Activated CD4-positive, alpha-beta T cell treated with anti-CD3 and anti-CD28 coated beads for 36 hours (primary cell): ENCODE results near the gene CHCHD3. TPM values are rescaled to one million over a fixed set of nuclear protein-coding genes. Genes with fewer than 3 reads are reported as not detected.

Experiments
- ATAC-seq: fragments of 200-7000 bp; cut with Tn5 transposase; one replicate; pipeline ENCODE4 v1.10.0; 2021; ENCODE audit warnings: mild to moderate bottlenecking, moderate library complexity
- CTCF ChIA-PET: fragments of 350-600 bp; sonication (Branson Sonifier 250); formaldehyde crosslinking; loops from one replicate; lab custom pipeline; 2021; ENCODE audit warnings: antibody characterized with exemption; lab: Charles Lee
- POLR2A ChIA-PET: fragments of 350-600 bp; sonication (Branson Sonifier 250); formaldehyde crosslinking; loops from one replicate; lab custom pipeline; 2021; ENCODE audit warnings: antibody characterized with exemption, inconsistent platforms; lab: Charles Lee
- DNase-seq: peaks from one replicate; pipeline ENCODE4 v3.0.0-alpha.2; 2020
- H3K27ac Mint-ChIP-seq: one replicate; pipeline ENCODE4 v1.8.0; 2021; ENCODE audit warnings: mixed read lengths
- H3K27me3 Mint-ChIP-seq: one replicate; pipeline ENCODE4 v1.8.0; 2021; ENCODE audit warnings: mixed read lengths
- H3K36me3 Mint-ChIP-seq: one replicate; pipeline ENCODE4 v1.8.0; 2021; ENCODE audit warnings: low read depth, mixed read lengths
- H3K4me1 Mint-ChIP-seq: one replicate; pipeline ENCODE4 v1.8.0; 2021; ENCODE audit warnings: mixed read lengths
- H3K4me3 Mint-ChIP-seq: one replicate; pipeline ENCODE4 v1.8.0; 2021; ENCODE audit warnings: mild to moderate bottlenecking, moderate library complexity, mixed read lengths
- H3K9me3 Mint-ChIP-seq: one replicate; pipeline ENCODE4 v1.8.0; 2021; ENCODE audit warnings: low read depth, mixed read lengths
- intact Hi-C, 2 experiments: fragments of 100-400 bp; cut with DNase I in 1 of 2; cut with micrococcal nuclease in 1 of 2; formaldehyde crosslinking; loops; one replicate each; pipeline versions ENCODE4 v1.14.2 to v1.15.1; 2022 to 2024; cut with DNase I, micrococcal nuclease
- total RNA-seq, 2 experiments: library from RNA; stranded (reverse); gene quantifications; one replicate each; pipeline ENCODE4 v1.2.3, GENCODE V29; 2021

Gene CHCHD3
- total RNA-seq, 2 experiments from 2014 or later, result 63.0 to 71.9 TPM

DNA sequence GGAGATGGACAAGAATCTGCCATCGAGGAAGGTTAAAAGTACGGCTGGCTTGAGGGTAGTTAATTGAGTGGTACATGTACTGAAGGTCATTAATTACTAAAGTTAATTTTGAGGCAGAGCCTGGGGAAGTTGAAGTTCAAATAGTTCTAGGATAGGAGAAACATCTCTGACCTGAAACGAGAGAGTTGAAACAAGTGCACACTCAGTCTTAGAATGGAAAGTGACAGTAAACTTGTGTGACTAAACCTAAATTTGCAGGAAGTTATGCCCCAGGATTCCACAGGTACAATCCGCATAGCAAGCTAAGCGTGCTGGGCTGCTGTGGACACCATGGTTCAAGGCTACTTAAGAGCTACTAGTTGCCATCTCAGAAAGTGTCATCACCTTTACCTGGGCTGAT is 209.9 kb downstream of the CHCHD3 start:
- POLR2A ChIA-PET, result no interaction called here
- DNase-seq, result no peak
- intact Hi-C loops, result no loop called here
- CTCF ChIA-PET, result no interaction called here
- no peaks in the 10 kb centered on the region for H3K9me3 Mint-ChIP-seq
- peaks cover 12% of the 10 kb centered on the region for H3K4me1 Mint-ChIP-seq
- H3K27me3 Mint-ChIP-seq, result no peaks in the 10 kb centered on the region
- no peak for ATAC-seq
- no peak overlapping the region for H3K4me3 Mint-ChIP-seq
- H3K27ac Mint-ChIP-seq, result no peak overlapping the region
- H3K36me3 Mint-ChIP-seq, result peaks cover 13% of the 10 kb centered on the region

- intact Hi-C loops, result no loop called here
- no peak overlapping the region for H3K4me3 Mint-ChIP-seq
- CTCF ChIA-PET, result no interaction called here
- DNase-seq (no peak), ATAC-seq (no peak)
- peaks cover 12% of the 10 kb centered on the region for H3K4me1 Mint-ChIP-seq
- H3K9me3 Mint-ChIP-seq, result no peaks in the 10 kb centered on the region
- H3K27me3 Mint-ChIP-seq, result no peaks in the 10 kb centered on the region
- POLR2A ChIA-PET, result no interaction called here
- peaks cover 13% of the 10 kb centered on the region for H3K36me3 Mint-ChIP-seq
- H3K27ac Mint-ChIP-seq, result no peak overlapping the region
Measured at GRCh38 chr7:132871419-132871818, 210.5 kb downstream of the CHCHD3 start.

DNA sequence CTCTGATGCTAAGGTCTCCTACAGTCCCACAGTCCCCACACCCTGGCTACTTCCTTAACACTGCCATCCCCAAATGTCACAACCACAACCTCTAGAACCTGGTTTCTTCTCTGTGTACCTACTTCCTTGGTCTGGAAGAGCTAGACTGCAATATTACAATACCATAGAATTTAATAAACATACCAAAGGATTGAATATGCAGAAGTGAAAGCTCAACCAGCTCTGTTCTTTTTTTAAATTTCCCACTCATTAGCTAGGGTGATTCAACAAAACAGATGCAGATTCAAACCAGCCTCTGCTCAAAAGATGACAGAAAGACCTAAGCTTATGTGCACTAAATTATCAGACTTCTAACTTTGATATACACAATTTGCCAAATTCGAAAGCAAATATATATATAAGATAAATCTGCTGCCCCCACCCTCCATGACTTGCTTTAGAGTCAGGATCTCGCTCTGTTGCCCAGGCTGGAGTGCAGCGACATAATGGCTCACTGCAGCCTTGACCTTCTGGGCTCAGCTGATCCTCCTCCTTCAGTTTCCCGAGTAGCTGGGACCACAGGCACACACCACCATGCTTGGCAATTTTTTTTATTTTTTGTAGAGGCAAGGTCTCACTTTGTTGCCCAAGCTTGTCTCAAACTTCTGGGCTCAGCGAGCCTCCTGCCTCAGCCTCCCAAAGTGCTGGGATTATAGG is 212.6 kb downstream of the CHCHD3 start:
- no peaks in the 10 kb centered on the region for H3K27me3 Mint-ChIP-seq

GRCh38 chr7:132866551-132866950 is 215.3 kb downstream of the CHCHD3 start:
- intact Hi-C loops, result no loop called here
- Mint-ChIP-seq H3K9me3 (peaks cover 4% of the 10 kb centered on the region), H3K27me3 (no peaks in the 10 kb centered on the region), H3K4me1 (peaks cover 3% of the 10 kb centered on the region), H3K4me3 (no peak overlapping the region), H3K36me3 (peaks cover 21% of the 10 kb centered on the region), H3K27ac (no peak overlapping the region)
- POLR2A ChIA-PET, result no interaction called here
- ATAC-seq (no peak), DNase-seq (no peak)
- CTCF ChIA-PET, result no interaction called here

More for the DNA sequence above, 212.6 kb downstream of the CHCHD3 start:
- no peak for ATAC-seq
- peaks cover 14% of the 10 kb centered on the region for H3K36me3 Mint-ChIP-seq
- no peak overlapping the region for H3K27ac Mint-ChIP-seq
- POLR2A ChIA-PET, result no interaction called here
- intact Hi-C loops, result no loop called here
- H3K4me1 Mint-ChIP-seq, result peaks cover 12% of the 10 kb centered on the region
- no peak overlapping the region for H3K4me3 Mint-ChIP-seq
- no peaks in the 10 kb centered on the region for H3K9me3 Mint-ChIP-seq
- no peak for DNase-seq
- CTCF ChIA-PET, result interaction anchor here (1.0 to 1.6 kb wide), 3 partner anchors 8 to 17 kb away, joined by 3 to 6 read pairs (median 3); no protein-coding TSS in a partner anchor

GRCh38 chr7:132866144-132866531 is 215.8 kb downstream of the CHCHD3 start:
- intact Hi-C loops, result no loop called here

DNA sequence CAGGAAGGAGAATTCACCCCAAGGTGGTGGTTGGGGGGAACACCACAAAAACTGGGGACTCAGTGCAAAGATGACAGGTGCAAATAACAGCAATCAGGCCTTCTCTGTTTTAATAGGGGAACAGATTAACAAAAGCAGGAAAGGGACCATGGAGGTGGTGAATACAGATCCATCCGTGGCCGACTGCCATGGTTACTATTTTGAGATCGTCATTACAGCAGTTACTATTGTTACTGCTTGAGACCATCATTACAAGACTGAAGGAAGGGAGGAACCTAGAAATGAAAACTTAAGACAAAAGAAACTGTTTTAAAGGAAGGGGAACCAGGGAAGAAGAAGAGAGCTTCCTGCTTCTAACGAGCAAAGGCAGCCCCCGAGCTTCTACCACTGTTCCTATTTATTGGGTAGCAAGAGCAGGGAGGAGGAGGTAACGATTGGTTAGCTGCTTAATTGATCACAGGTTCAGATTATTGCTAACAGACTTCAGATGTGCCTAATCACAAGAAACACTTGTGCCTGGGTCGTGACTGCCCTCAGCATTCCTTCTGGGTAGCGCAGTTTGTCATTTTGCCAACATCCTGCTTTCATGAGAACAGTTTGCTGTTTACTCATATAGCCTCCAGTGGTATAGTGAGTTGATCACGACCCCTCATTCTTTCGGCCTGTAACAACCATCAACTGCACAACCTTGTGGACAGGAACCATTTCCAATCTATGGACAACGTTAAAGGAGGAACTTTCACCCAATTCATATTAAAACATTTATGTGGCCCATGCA is 216.3 kb downstream of the CHCHD3 start:
- intact Hi-C loops, result no loop called here
- Mint-ChIP-seq H3K9me3 (peaks cover 4% of the 10 kb centered on the region), H3K4me1 (no peaks in the 10 kb centered on the region), H3K27ac (no peak overlapping the region), H3K4me3 (no peak overlapping the region), H3K27me3 (no peaks in the 10 kb centered on the region), H3K36me3 (peaks cover 24% of the 10 kb centered on the region)
- ChIA-PET CTCF (no interaction called here), POLR2A (no interaction called here)
- no peak for ATAC-seq
- DNase-seq, result no peak

More at GRCh38 chr7:132866144-132866531, 215.8 kb downstream of the CHCHD3 start:
- H3K9me3 Mint-ChIP-seq, result peaks cover 4% of the 10 kb centered on the region
- no peaks in the 10 kb centered on the region for H3K27me3 Mint-ChIP-seq
- H3K27ac Mint-ChIP-seq, result no peak overlapping the region
- ATAC-seq, result no peak
- DNase-seq, result no peak
- ChIA-PET POLR2A (no interaction called here), CTCF (no interaction called here)
- H3K4me3 Mint-ChIP-seq, result no peak overlapping the region
- H3K4me1 Mint-ChIP-seq, result no peaks in the 10 kb centered on the region
- H3K36me3 Mint-ChIP-seq, result peaks cover 21% of the 10 kb centered on the region

DNA sequence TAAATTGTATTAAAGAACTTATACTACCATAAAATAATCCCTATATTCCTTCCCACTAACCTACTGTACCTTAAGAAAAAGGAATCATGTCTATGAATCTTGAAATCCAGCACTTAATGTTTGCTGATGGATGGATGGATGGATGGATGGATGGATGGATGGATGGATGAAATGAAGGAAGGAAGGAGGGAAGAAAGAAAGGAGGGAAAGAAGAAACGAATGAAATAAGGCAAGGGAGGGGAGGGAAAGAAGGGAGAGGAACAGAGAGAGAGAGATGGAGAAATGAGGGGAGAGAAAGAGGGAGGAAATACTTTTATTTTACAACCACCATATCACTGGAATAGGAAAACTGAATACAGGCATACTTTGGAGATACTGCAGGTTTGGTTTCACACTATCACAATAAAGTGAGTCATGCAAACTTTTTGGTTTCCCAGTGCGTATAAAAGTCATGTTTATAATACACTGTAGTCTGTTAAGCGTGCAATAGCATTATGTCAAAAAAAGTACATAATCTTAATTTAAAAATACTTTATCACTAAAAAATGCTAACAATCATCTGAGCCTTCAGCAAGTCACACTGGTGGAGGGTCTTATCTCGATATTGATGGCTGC is 219.8 kb downstream of the CHCHD3 start:
- intact Hi-C loops, result no loop called here
- DNase-seq (no peak), ATAC-seq (no peak)
- H3K36me3 Mint-ChIP-seq, result peaks cover 27% of the 10 kb centered on the region
- POLR2A ChIA-PET, result no interaction called here
- no peak overlapping the region for H3K27ac Mint-ChIP-seq
- H3K9me3 Mint-ChIP-seq, result peaks cover 4% of the 10 kb centered on the region
- no peak overlapping the region for H3K4me3 Mint-ChIP-seq
- CTCF ChIA-PET, result interaction anchor here (1.0 kb wide), 1 partner anchor 8 kb away, joined by 3 read pairs; no protein-coding TSS in a partner anchor
- H3K27me3 Mint-ChIP-seq, result no peaks in the 10 kb centered on the region
- peaks cover 4% of the 10 kb centered on the region for H3K4me1 Mint-ChIP-seq

DNA sequence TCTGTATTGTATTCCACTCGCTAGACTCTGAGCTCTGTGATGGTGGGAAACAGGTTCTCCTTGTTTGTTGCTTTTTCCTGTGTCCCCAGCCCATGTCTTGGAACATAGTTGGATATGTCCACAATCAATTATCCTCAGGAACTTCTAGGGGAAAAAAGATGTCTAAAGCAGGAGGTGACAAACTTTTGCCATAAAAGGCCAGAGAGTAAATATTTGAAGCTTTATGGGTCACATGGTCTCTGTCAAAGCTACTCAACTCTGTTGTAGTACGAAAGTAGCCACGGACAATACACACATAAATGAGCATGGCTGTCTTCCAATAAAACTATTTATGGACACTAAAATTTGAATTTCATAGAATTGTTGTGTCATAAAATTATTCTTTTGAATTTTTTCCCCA is 220.5 kb downstream of the CHCHD3 start:
- Mint-ChIP-seq H3K4me3 (no peak overlapping the region), H3K4me1 (peaks cover 4% of the 10 kb centered on the region), H3K36me3 (peaks cover 30% of the 10 kb centered on the region), H3K9me3 (peaks cover 4% of the 10 kb centered on the region), H3K27ac (no peak overlapping the region), H3K27me3 (no peaks in the 10 kb centered on the region)
- DNase-seq (no peak), ATAC-seq (no peak)
- ChIA-PET CTCF (interaction anchor here (1.0 kb wide), 1 partner anchor 8 kb away, joined by 3 read pairs; no protein-coding TSS in a partner anchor), POLR2A (no interaction called here)
- intact Hi-C loops, result no loop called here

DNA sequence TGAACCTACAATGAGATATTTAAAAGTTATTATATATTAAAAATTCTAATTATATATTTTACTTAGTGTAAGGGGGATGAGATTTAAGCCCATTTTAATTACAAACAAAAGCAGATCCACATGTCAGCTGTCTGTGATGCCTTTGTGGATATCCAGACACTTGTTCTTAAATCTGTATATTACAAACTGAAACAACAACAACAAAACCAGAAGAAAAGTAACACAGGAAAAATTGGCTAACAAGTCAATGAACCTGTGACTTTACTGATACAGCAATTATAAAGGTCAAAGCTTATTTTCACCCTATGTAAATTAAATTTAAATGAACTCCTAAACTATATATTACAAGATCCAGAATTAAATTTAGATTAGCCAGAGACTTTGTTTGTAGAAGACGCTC is 222.7 kb downstream of the CHCHD3 start:
- H3K27me3 Mint-ChIP-seq, result no peaks in the 10 kb centered on the region
- DNase-seq (no peak), ATAC-seq (no peak)
- CTCF ChIA-PET, result interaction anchor here (0.6 to 2.0 kb wide), 2 partner anchors 10 to 134 kb away, joined by 4 to 6 read pairs; no protein-coding TSS in a partner anchor
- H3K36me3 Mint-ChIP-seq, result peaks cover 23% of the 10 kb centered on the region
- no peak overlapping the region for H3K27ac Mint-ChIP-seq
- intact Hi-C loops, result no loop called here
- POLR2A ChIA-PET, result no interaction called here
- H3K4me3 Mint-ChIP-seq, result no peak overlapping the region
- H3K4me1 Mint-ChIP-seq, result peaks cover 7% of the 10 kb centered on the region
- peaks cover 4% of the 10 kb centered on the region for H3K9me3 Mint-ChIP-seq

GRCh38 chr7:132858760-132859159 is 223.1 kb downstream of the CHCHD3 start:
- Mint-ChIP-seq H3K4me1 (peaks cover 7% of the 10 kb centered on the region), H3K27me3 (no peaks in the 10 kb centered on the region), H3K27ac (no peak overlapping the region), H3K9me3 (no peaks in the 10 kb centered on the region), H3K36me3 (peaks cover 19% of the 10 kb centered on the region), H3K4me3 (no peak overlapping the region)
- CTCF ChIA-PET, result interaction anchor here (0.6 to 2.0 kb wide), 3 partner anchors 11 to 134 kb away, joined by 3 to 6 read pairs (median 4); no protein-coding TSS in a partner anchor
- ATAC-seq (no peak), DNase-seq (no peak)
- POLR2A ChIA-PET, result no interaction called here
- intact Hi-C loops, result no loop called here

DNA sequence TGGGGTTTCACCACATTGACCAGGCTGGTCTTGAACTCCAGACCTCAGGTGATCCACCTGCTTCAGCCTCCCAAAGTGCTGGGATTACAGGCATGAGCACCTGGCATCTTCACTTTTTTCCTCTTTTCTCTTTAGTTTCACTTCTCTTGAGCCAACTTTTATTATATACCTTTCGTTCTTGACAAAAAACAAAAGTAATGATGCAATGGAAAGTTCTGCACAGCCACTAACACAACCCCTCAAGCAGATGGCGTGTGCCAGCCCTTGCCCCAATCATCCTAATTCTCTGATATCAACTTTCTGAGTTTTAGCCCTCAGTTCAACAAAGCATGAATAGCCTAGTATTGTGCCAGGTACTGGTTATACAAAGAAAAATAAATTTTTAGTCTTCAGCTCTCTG is 223.6 kb downstream of the CHCHD3 start:
- ATAC-seq (no peak), DNase-seq (no peak)
- Mint-ChIP-seq H3K36me3 (peaks cover 19% of the 10 kb centered on the region), H3K27me3 (no peaks in the 10 kb centered on the region), H3K4me1 (peaks cover 7% of the 10 kb centered on the region), H3K4me3 (no peak overlapping the region), H3K9me3 (no peaks in the 10 kb centered on the region), H3K27ac (no peak overlapping the region)
- CTCF ChIA-PET, result interaction anchor here (1.4 to 2.0 kb wide), 2 partner anchors 11 to 29 kb away, joined by 3 to 6 read pairs; no protein-coding TSS in a partner anchor
- intact Hi-C loops, result no loop called here
- POLR2A ChIA-PET, result no interaction called here
